HG02884 (cell line): ENCODE data around the gene SLC45A2.
"Not testable (repeated sequence)": the region's sequence is repeated elsewhere in the genome, so short reads cannot be mapped to it uniquely, and the experiment has no call there.

Experiments
- ATAC-seq: cut with Tn5 transposase; IDR thresholded peaks from one replicate; pipeline ENCODE4 v1.9.1; 2021; ENCODE audit warnings: mild to moderate bottlenecking, moderate library complexity; ENCODE audit not compliant: unreplicated experiment

SLC45A2 gene

GRCh38 chr5:33969572-33970452, 14.7 kb downstream of the SLC45A2 start:
- ATAC-seq, result peak; percentile 65

DNA sequence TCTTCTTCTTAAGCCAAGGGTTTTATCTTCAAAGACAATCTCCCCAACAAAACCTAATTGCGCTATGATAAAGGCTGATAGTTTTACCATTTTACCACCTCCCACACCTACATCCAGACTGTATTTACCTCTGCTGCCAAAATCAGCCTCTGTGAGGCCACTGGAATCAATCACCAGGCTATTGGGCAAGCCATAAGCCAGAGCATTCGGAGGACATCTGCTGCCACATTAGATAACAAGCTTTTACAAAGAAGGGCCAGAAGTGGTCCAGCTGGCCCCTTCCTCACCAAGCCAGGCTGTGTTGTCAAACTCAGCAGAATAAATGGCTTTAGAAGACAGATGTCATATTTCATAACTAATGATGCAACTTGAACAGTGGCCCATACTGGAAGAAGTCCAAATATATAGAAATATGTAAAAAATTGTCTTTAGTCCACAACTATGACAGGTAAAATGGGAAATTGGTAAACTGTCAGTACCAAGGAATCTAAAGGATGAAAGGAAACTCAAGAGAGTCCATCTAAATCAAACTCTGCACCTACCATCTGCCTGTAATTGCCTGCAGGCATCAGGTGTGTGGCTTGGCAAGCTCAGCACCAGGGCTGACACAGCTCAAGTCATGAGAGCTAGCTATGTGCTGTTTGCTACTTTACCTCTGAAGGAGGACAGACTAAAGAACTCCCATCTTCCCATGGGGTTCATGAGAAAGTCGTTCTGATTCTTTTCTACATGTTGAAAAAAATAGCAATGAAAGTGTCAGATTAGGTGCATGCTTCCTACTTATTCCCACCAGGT, 16.1 kb downstream of the SLC45A2 start:
- no peak for ATAC-seq

DNA sequence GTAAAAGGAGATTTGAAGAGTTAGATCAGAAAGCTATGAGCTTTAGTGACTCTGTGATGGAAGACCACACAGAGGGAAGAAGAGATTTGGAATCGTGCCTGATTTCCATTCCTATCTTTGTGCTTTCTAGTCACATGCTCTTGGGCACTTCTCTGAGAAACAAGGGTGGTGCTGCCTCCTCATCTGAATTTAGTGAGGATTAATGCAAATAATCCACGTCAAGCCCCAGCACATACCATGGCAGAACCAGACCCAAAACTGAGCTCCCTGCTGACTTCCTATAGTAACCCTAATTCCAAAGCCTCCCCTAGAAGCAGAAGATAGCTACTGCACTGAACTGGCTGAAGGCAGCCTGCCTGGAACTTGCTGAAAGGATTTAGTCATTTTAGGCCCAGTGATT, 17.7 kb downstream of the SLC45A2 start:
- no peak for ATAC-seq

GRCh38 chr5:33964132-33964700, 20.3 kb downstream of the SLC45A2 start:
- no peak for ATAC-seq

DNA sequence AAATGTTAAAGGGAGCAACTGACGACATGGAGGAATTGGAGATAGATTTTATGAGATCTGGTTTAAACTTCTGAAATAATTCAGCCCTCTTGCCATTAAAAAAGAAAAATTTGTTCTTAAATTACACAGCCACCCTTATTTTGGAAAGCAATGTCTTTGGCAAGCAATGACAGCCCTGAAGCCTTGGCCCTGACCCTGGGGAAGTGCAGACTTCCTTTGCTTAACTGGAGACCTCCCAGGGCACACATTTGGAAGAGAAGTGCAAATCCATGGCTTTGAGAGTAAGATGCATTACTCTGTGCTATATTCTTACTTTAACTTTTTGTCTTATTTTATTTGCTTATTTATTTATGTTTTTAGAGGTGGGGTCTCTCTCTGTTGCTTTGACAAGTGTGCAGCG, 26.3 kb downstream of the SLC45A2 start:
- no peak for ATAC-seq

DNA sequence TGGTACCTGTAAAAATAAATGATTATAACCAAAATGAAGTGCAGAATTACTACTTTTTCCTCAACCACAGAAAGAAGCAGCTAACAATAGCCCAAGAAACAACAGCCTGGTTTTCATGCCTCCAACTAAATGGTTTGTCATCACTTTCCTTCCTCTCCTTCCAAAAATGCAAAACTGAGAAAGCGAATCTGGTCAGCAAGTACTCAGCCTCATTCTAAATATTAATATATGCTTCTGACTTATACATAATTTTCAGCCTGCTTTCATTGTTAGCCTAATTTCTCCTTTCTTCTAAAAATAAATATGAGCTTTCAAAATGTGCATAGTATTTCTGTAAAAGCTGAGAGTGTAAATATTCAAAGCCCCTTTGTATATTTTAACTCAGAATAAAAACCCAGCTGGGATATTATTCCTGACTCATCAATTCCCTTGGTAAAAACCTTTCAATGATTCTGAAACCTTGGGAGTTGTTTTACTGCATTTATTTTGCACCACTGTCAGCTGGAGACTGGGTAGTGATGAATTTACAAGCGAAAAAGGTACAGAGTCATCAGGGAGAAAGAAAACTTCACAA, 26.8 kb downstream of the SLC45A2 start:
- ATAC-seq, result no peak

DNA sequence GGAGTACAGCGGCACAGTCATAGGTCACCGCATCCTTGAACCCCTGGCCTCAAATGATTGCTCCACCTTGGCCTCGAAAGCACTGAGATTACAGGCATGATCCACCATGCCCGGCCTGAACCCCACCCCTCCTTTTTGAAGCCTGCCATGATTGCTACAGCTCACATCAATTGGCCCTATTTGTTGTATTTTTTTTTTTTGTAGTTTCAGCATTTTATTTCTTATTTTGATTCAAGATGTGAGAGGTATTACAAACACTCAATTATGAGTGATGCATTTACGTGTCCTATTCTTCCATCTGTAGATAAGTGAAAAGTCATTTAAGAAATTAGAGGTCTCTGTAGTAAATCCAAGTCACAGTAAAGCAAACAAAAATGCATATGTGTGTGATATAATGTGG, 32.3 kb downstream of the SLC45A2 start:
- not testable (repeated sequence) for ATAC-seq

DNA sequence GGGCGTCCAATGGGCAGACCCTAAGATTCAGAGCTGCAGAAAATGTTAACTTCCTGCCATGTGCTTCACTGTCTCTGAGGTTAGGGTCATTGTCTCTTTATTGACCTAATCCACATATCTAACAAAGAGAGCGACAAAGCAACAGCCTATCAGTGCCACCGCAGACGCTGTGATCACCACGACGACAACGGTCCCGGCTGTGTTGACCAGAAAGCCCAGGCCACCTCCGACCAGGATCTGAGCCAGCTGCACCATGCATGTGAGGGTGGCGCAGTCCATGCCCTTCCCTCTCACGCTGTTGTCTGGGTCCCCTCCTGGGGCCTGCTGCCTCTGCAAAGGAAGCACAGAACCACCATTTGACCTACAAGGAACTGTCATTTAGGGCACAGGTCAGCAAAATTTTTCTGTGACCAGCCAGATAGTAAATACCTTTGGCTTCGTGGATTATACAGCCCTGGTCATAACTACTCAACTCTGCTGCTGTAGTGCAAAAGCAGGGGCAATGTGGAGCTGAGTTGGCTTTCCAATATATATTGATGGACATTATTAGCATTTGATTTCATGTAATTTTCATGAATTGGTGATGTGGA, 39.9 kb downstream of the SLC45A2 start:
- ATAC-seq, result no peak

- no peak for ATAC-seq
Observed at GRCh38 chr5:33941090-33941489, 43.4 kb downstream of the SLC45A2 start.

GRCh38 chr5:33939556-33940262, 44.8 kb downstream of the SLC45A2 start:
- no peak for ATAC-seq

DNA sequence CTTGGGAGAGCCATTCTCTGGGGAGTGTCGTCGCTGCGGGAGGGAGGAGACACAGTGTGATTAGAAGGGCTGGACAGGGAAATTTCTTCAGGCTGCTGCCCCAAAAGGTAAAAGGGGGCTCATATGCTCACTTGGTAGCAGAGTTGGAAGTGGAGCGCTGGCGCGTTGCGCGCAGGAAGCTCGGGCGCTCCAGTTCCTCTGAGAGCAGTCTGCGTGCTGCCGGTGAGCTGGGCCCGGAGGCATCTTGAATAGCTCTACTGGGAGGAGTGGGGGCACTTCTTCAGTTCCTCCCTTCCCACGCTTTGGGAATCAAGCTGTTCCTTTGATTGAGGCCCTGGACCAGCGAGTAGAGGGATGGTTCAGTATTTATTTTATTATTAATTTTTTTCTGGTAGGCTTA, 45.6 kb downstream of the SLC45A2 start:
- no peak for ATAC-seq

- ATAC-seq, result no peak
Observed at GRCh38 chr5:33938507-33938796, 46.0 kb downstream of the SLC45A2 start.

DNA sequence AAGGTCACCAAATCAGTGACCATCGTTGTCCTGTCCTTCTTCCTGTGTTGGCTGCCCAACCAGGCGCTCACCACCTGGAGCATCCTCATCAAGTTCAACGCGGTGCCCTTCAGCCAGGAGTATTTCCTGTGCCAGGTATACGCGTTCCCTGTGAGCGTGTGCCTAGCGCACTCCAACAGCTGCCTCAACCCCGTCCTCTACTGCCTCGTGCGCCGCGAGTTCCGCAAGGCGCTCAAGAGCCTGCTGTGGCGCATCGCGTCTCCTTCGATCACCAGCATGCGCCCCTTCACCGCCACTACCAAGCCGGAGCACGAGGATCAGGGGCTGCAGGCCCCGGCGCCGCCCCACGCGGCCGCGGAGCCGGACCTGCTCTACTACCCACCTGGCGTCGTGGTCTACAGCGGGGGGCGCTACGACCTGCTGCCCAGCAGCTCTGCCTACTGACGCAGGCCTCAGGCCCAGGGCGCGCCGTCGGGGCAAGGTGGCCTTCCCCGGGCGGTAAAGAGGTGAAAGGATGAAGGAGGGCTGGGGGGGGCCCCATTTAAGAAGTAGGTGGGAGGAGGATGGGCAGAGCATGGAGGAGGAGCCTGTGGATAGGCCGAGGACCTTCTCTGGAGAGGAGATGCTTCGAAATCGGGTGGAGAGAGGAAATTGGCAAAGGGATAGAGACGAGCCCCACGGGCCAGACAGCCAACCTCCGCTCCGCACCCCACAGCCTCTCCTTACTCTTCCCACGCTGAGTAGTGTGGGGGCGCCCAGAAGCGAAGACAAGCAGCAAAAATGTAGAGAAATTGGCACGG, 46.6 kb downstream of the SLC45A2 start:
- no peak for ATAC-seq

DNA sequence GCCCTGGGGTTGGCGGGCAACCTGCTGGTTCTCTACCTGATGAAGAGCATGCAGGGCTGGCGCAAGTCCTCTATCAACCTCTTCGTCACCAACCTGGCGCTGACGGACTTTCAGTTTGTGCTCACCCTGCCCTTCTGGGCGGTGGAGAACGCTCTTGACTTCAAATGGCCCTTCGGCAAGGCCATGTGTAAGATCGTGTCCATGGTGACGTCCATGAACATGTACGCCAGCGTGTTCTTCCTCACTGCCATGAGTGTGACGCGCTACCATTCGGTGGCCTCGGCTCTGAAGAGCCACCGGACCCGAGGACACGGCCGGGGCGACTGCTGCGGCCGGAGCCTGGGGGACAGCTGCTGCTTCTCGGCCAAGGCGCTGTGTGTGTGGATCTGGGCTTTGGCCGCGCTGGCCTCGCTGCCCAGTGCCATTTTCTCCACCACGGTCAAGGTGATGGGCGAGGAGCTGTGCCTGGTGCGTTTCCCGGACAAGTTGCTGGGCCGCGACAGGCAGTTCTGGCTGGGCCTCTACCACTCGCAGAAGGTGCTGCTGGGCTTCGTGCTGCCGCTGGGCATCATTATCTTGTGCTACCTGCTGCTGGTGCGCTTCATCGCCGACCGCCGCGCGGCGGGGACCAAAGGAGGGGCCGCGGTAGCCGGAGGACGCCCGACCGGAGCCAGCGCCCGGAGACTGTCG, 47.3 kb downstream of the SLC45A2 start:
- ATAC-seq, result no peak

GRCh38 chr5:33936381-33937016, 48.0 kb downstream of the SLC45A2 start, which contains the start of gene RXFP3:
TSS of gene RXFP3 (plus strand) at chr5:33936386. CDS start at chr5:33936741, 355 bp downstream.
- no peak for ATAC-seq

DNA sequence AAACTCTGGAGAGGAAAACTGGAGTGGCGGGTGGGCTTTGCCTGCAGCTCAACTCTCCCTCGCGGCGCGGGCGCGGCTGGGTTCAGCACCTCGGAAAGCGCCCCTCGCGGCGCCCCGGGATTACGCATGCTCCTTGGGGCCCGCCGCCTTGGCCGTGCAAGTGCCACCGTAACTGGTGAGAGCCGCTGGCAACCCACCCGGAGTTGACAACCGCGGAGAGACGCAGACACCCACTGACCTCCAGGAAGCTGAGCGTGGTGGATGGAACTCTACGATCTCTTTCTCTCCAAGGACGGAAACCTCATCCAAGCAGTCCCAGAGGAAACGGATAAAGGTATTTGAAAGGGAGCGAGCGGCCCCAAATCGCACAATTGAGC, 48.5 kb downstream of the SLC45A2 start:
- ATAC-seq, result no peak

GRCh38 chr5:33934176-33934575, 50.3 kb downstream of the SLC45A2 start:
- peak; percentile 35 for ATAC-seq

DNA sequence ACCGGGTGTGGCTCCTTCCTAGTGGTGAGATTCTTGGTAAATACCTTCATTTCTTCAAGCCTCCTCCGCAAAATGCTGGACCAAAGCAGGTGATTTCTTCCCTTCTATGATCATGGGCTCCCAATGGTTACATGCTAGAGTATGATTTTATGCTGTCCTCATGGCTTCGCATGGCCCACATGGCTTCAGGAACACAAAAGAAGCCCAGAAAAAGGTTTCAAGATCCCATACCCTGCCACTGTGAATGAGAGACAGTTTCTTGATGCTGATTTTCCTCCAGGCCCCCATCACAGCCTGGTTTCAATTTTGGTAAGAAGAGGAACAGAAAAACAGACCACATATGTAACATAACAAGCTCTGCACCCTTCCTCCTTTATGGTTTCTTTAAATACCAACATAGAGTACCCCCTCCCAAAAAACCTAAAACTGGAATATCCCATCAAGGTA, 50.7 kb downstream of the SLC45A2 start:
- peak; percentile 92 for ATAC-seq

DNA sequence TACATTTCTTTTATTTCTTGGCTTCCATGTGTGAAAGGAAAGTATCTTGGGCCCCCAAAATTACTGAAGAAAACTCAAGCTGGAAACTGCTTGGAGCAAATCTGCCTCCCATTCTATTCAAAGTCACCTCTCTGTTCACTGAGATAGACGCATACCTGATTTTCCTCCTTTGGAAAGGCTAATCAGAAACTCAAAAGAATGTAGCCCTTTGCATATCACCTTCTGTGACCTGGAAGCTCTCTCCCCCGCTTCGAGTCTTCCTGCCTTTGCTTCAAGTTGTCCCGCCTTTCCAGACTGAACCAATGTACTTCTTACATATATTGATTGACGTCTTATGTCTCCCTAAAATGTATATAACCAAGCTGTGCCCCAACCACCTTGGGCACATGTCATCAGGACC, 53.4 kb downstream of the SLC45A2 start:
- no peak for ATAC-seq
